HS-5 (cell line): ENCODE measurements around the gene MGAT1.

ENCODE experiments used
- DNase-seq: peaks from one replicate; pipeline ENCODE4 v3.0.0-alpha.2; 2012; ENCODE audit warnings: low read depth

Gene MGAT1

GRCh38 chr5:180823940-180824629 lies 21.5 kb upstream of the MGAT1 start:
- DNase-seq: no peak

GRCh38 chr5:180823346-180823745 lies 20.7 kb upstream of the MGAT1 start:
- no peak for DNase-seq

- DNase-seq: no peak
Observed at GRCh38 chr5:180821538-180821937, 18.9 kb upstream of the MGAT1 start.

GRCh38 chr5:180820788-180821321 lies 18.2 kb upstream of the MGAT1 start:
- DNase-seq: no peak

GRCh38 chr5:180818677-180819341 lies 16.2 kb upstream of the MGAT1 start:
- DNase-seq: no peak

- no peak for DNase-seq
Observed at GRCh38 chr5:180817893-180818674, 15.5 kb upstream of the MGAT1 start.

- DNase-seq: no peak
Observed at GRCh38 chr5:180816608-180817534, 14.3 kb upstream of the MGAT1 start.

GRCh38 chr5:180815293-180815917 lies 12.8 kb upstream of the MGAT1 start:
- no peak for DNase-seq

GRCh38 chr5:180813420-180813819 lies 10.8 kb upstream of the MGAT1 start:
- DNase-seq: no peak

- no peak for DNase-seq
Observed at GRCh38 chr5:180811623-180812124, 9.1 kb upstream of the MGAT1 start.

GRCh38 chr5:180810959-180811622 lies 8.5 kb upstream of the MGAT1 start:
- DNase-seq: no peak

GRCh38 chr5:180810210-180810958 lies 7.8 kb upstream of the MGAT1 start:
- DNase-seq: peak; percentile 90

GRCh38 chr5:180809403-180810209 lies 7.0 kb upstream of the MGAT1 start:
- DNase-seq: peak; percentile 78

GRCh38 chr5:180808461-180809000 lies 5.9 kb upstream of the MGAT1 start:
- DNase-seq: no peak

GRCh38 chr5:180807654-180808414 lies 5.2 kb upstream of the MGAT1 start:
- no peak for DNase-seq

GRCh38 chr5:180807046-180807445 lies 4.4 kb upstream of the MGAT1 start:
- DNase-seq: no peak

- DNase-seq: no peak
Observed at GRCh38 chr5:180806351-180807011, 3.9 kb upstream of the MGAT1 start.
